Mucosa of gallbladder (tissue), 1 donor: Measurements from ENCODE around the gene ATXN8OS. TPM values are rescaled to one million over a fixed set of nuclear protein-coding genes. Genes with fewer than 3 reads are reported as not detected.

Experiments
- total RNA-seq: library from RNA; stranded (reverse); gene quantifications from one replicate; pipeline ENCODE4 v1.2.1, GENCODE V29; 2021
- donor health status: DM: no; HTN: no; CAD: no.

ATXN8OS gene
- total RNA-seq, 1 donor from 2014 or later: not detected

Other genes starting within 250 kb of the ATXN8OS start
- not detected for gene KLHL1, start 626 bp downstream of the ATXN8OS start, total RNA-seq